DOHH2 (cell line): Measurements from ENCODE around the gene PDE4D.
"Not testable (repeated sequence)": the region's sequence is repeated elsewhere in the genome, so short reads cannot be mapped to it uniquely, and the experiment has no call there.

Experiments used
- H3F3A ChIP-seq: fragments of 200-600 bp; sonication (generic), shearing (Covaris generic); 2 replicates; pipeline ENCODE4 v1.6.0; 2016; ENCODE audit warnings: antibody characterized with exemption, mild to moderate bottlenecking; ENCODE audit not compliant: control insufficient read depth, insufficient read depth
- H3K27ac ChIP-seq: fragments of 200-600 bp; sonication (generic); 2 replicates; pipeline ENCODE4 v1.5.1; 2014; ENCODE audit warnings: low read depth, mild to moderate bottlenecking, low read length, moderate library complexity
- H3K27me3 ChIP-seq: fragments of 200-600 bp; sonication (generic); 2 replicates; pipeline ENCODE4 v1.6.1; 2014; ENCODE audit warnings: mild to moderate bottlenecking, low read length, mixed read lengths; ENCODE audit not compliant: control insufficient read depth
- H3K36me3 ChIP-seq: fragments of 200-600 bp; sonication (generic); 2 replicates; pipeline ENCODE4 v1.6.1; 2014; ENCODE audit warnings: mild to moderate bottlenecking, low read length, moderate library complexity, mixed read lengths; ENCODE audit not compliant: control insufficient read depth
- H3K4me1 ChIP-seq: fragments of 200-600 bp; sonication (generic); 2 replicates; pipeline ENCODE4 v1.6.1; 2014; ENCODE audit warnings: mild to moderate bottlenecking, low read length, mixed read lengths; ENCODE audit not compliant: control insufficient read depth
- H3K4me2 ChIP-seq: fragments of 200-600 bp; sonication (generic); 2 replicates; pipeline ENCODE4 v1.6.0; 2014; ENCODE audit warnings: mild to moderate bottlenecking, low read length, moderate library complexity
- H3K4me3 ChIP-seq: fragments of 200-600 bp; sonication (generic); 2 replicates; pipeline ENCODE4 v1.5.1; 2014; ENCODE audit warnings: mild to moderate bottlenecking, low read length, mixed read lengths
- H3K79me2 ChIP-seq: fragments of 200-600 bp; sonication (generic); 2 replicates; pipeline ENCODE4 v1.6.1; 2014; ENCODE audit warnings: mild to moderate bottlenecking, low read length, mixed read lengths; ENCODE audit not compliant: control insufficient read depth
- H3K9me2 ChIP-seq: fragments of 200-600 bp; sonication (generic); replicated peaks from 2 replicates; pipeline ENCODE4 v1.6.1; 2014; ENCODE audit warnings: mild to moderate bottlenecking, low read length, mixed read lengths; ENCODE audit not compliant: control insufficient read depth
- H3K9me3 ChIP-seq: fragments of 200-600 bp; sonication (generic); 2 replicates; pipeline ENCODE4 v1.6.1; 2014; ENCODE audit warnings: antibody characterized with exemption, low read length, mixed read lengths; ENCODE audit not compliant: control insufficient read depth, insufficient read depth
- H4K20me1 ChIP-seq: fragments of 200-600 bp; sonication (generic); 2 replicates; pipeline ENCODE4 v1.6.0; 2014; ENCODE audit warnings: low read depth, mild to moderate bottlenecking, antibody characterized with exemption, low read length, moderate library complexity; ENCODE audit not compliant: control insufficient read depth, insufficient read depth
- EZH2phosphoT487 ChIP-seq: fragments of 200-600 bp; sonication (generic); IDR thresholded peaks from 2 replicates; pipeline ENCODE4 v1.6.1; 2017; ENCODE audit warnings: borderline replicate concordance, mild to moderate bottlenecking, antibody characterized with exemption, low read length, moderate library complexity, mixed read lengths
- TF ChIP-seq, protein P1 (sequence below): fragments of 200-600 bp; sonication (generic); IDR thresholded peaks from one replicate; pipeline ENCODE4 v1.5.1; 2014; ENCODE audit warnings: antibody characterized with exemption, mild to moderate bottlenecking, low read depth, low read length; ENCODE audit not compliant: poor library complexity, severe bottlenecking

PDE4D gene

GRCh38 chr5:59597690-59598546, 295.6 kb downstream of the PDE4D start:
- H4K20me1 ChIP-seq = no peaks in the 10 kb centered on the region
- H3K4me2 ChIP-seq = peak overlapping the region; percentile 10; the same call in 1 of the 2 replicates
- H3K27me3 ChIP-seq = no peaks in the 10 kb centered on the region
- no peaks in the 10 kb centered on the region for H3K36me3 ChIP-seq
- H3K9me2 ChIP-seq = no peaks in the 10 kb centered on the region
- H3K4me3 ChIP-seq = 0 out of 2 replicates have a peak overlapping the region, but pooled peaks have one; percentile 24
- no peaks in the 10 kb centered on the region for H3K9me3 ChIP-seq
- H3K27ac ChIP-seq = no peak overlapping the region
- peaks cover 9% of the 10 kb centered on the region for H3K4me1 ChIP-seq
- no peaks in the 10 kb centered on the region for H3F3A ChIP-seq
- no peaks in the 10 kb centered on the region for H3K79me2 ChIP-seq
- TF ChIP-seq, protein P1, sequence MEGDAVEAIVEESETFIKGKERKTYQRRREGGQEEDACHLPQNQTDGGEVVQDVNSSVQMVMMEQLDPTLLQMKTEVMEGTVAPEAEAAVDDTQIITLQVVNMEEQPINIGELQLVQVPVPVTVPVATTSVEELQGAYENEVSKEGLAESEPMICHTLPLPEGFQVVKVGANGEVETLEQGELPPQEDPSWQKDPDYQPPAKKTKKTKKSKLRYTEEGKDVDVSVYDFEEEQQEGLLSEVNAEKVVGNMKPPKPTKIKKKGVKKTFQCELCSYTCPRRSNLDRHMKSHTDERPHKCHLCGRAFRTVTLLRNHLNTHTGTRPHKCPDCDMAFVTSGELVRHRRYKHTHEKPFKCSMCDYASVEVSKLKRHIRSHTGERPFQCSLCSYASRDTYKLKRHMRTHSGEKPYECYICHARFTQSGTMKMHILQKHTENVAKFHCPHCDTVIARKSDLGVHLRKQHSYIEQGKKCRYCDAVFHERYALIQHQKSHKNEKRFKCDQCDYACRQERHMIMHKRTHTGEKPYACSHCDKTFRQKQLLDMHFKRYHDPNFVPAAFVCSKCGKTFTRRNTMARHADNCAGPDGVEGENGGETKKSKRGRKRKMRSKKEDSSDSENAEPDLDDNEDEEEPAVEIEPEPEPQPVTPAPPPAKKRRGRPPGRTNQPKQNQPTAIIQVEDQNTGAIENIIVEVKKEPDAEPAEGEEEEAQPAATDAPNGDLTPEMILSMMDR = no peak
- TF ChIP-seq EZH2phosphoT487 = no peak

- H3F3A ChIP-seq = no peaks in the 10 kb centered on the region
- TF ChIP-seq, protein P1 = no peak
- H3K27ac ChIP-seq = no peak overlapping the region
- H3K27me3 ChIP-seq = no peaks in the 10 kb centered on the region
- no peaks in the 10 kb centered on the region for H3K79me2 ChIP-seq
- H3K9me2 ChIP-seq = no peaks in the 10 kb centered on the region
- H3K4me2 ChIP-seq = no peak overlapping the region
- no peaks in the 10 kb centered on the region for H3K9me3 ChIP-seq
- no peaks in the 10 kb centered on the region for H3K36me3 ChIP-seq
- H3K4me1 ChIP-seq = peaks cover 9% of the 10 kb centered on the region
- H3K4me3 ChIP-seq = no peak overlapping the region
- no peaks in the 10 kb centered on the region for H4K20me1 ChIP-seq
Observed at GRCh38 chr5:59596586-59597350, 296.8 kb downstream of the PDE4D start.

DNA sequence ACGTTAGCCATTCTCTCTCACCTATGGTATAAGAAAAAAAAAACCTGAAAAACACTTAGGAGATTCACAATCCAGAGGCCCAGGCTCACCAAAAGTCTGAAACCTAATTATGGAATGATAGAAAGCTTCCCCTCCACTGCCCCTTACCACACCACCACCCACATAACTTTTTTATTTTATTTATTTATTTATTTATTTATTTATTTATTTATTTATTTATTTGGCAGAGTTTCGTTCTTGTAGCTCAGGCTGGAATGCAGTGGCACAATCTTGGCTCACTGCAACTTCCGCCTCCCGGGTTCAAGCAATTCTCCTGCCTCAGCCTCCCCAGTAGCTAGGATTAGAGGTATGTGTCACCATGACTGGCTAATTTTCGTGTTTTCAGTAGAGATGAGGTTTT, 299.4 kb downstream of the PDE4D start:
- H3K79me2 ChIP-seq, H3K9me3 ChIP-seq, H3K9me2 ChIP-seq, H3K36me3 ChIP-seq, H3K4me2 ChIP-seq, H3K4me1 ChIP-seq, H4K20me1 ChIP-seq, H3K27me3 ChIP-seq, H3K4me3 ChIP-seq, H3F3A ChIP-seq, H3K27ac ChIP-seq: not testable (repeated sequence)
